NOMO-1 treated with dmso at 0.1 percent for 144 hours (cell line): ENCODE measurements around the gene RNF149.
"Not testable (repeated sequence)": the region's sequence is repeated elsewhere in the genome, so short reads cannot be mapped to it uniquely, and the experiment has no call there.

Source experiments
- DNase-seq: peaks from one replicate; lab custom pipeline; 2025; ENCODE audit not compliant: unreplicated experiment; lab: John Stamatoyannopoulos, UW

Gene RNF149

DNA sequence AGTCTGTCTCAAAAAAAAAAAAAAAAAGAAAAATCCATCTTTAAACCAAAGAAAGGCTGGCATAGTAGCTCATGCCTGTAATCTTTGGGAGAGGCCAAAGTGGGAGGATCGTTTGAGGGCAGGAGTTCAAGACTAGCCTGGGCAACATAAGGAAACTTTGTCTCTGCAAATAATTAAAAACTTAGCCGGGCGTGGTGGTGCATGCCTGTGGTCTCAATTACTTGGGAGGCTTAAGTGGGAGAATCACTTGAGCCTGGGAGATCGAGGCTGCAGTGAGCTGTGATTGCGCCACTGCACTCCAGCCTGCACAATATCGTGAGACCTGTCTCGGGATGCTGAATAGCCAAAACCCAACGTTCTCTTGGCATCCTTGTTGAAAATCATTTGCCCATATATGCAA is 49.7 kb downstream of the RNF149 start:
- no peak for DNase-seq

DNA sequence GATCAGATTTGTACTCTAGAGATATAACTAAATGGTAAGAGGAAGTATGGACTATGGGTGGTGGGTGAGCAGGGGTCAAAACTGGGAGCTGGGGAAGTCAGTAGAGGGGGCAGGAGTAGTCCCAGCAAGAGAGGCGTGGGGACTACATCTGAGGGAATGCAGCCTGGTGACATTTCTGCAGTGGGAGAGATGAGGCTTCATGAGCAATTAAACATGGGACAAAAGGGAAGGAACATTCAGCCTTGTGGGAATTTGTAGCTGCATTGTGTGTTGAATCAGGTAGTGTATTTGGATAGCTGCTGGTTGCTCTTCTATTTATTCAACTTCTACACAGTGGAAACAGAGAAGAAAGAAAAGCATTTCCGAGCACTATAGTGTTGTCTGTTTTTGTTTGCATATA is 52.2 kb downstream of the RNF149 start:
- no peak for DNase-seq

DNA sequence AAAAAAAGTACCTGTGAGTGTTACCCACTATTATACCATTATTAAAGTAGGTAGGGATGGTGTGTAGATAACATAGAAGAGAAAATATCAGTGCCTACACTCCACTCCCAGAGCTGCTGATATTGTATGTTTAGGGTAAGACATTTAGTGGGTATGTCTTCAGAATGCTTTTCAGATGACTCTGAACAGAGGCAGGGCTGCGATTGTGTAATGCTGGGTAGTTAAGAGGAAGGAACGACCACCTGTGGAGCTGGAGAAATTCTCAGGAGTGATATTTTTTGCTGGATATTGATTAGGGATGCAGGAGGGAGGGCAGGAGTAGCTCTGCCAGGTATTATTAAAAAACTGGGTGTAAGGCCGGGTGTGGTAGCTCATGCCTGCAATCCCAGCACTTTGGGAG is 53.0 kb downstream of the RNF149 start:
- no peak for DNase-seq

DNA sequence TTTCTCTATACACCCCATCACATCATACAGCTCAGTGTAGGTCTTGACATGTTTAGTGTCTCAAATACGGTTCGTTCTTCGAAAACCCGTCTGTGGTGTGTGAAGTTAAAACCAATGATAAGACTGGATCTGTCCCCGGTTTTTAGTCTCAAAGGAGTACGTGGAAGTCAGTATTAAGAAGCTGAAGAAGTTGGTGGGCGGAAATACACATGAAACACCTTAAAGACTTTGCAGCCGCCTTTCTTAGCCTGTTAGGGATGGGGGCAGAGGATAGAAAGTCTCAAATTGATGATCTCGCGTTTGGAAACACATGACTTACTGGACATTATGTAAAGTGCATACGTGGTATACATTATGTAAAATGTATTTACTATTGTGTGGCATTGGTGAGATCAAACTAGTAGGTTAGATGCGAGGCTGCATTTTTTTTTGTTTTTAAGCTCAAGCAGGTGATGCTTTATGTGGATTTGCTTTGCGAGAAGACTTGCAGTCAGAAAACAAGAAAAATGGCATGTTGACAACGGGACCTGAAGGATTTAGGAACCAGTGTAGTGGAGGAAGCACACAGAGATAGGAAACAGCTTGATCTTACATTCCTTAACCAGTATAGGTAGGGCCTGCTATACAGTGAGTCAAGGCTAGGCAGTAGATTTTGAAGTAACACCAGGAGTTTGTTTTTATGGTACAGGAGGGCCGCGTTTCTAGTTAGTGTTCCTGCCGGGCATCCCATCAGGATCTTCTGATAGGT is 54.6 kb downstream of the RNF149 start:
- no peak for DNase-seq

DNA sequence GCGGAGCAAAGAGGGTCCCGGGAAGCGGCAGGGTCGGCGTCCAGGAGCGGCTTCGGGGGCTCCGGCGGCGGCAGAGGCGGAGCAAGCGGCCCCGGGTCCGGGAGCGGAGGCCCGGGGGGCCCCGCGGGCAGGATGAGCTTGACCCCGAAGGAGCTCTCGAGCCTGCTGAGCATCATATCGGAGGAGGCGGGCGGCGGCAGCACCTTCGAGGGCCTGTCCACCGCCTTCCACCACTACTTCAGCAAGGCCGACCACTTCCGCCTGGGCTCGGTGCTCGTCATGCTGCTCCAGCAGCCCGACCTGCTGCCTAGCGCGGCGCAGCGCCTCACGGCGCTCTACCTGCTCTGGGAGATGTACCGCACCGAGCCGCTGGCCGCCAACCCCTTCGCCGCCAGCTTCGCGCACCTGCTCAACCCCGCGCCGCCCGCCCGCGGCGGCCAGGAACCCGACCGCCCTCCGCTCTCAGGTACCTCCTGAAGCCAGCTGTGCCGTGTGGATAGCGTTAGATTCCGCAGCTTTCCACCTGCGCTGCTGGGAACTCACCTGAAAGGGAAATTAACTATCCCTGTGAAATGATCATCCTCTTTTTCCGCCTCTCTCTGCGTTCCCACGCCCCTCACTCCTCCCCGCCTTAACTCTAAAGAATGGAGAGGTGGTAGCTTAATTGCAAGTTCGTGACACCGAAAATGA is 55.3 kb downstream of the RNF149 start:
- DNase-seq, result peak; percentile 57

DNA sequence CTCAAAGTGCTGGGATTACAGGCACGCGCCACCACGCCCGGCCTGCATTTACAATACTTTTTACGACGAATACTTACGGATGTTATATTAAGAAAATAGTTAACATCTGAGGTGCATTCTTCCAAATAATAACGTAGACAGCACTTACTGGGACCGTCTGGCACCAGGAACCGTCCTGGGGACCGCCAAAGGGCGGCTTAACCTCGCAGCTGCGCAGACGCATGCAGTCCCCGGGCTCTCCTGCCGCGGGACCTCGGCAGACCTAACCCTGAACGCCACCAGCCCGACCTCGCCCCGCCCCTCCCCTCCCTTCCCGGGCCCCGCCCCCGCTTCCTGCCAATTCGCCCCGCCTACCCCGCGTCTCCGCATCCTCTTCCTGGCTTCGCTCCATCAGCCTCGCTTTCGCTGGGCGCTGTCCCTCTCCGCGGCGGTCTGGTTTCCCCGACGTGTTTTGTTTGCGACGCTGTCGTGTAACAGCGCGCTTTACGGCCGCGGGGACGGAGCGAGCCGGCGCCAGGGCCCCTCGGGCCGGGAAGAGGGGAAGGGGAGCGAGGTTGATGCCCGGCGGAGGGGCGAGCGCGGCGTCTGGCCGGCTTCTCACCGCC is 56.0 kb downstream of the RNF149 start, which contains the start of gene CNOT11:
Gene CNOT11 (plus strand): TSS at position 479 of the 605 bp plus-strand sequence. CDS start 79 bp downstream, at position 558.
- peak; percentile 96 for DNase-seq

DNA sequence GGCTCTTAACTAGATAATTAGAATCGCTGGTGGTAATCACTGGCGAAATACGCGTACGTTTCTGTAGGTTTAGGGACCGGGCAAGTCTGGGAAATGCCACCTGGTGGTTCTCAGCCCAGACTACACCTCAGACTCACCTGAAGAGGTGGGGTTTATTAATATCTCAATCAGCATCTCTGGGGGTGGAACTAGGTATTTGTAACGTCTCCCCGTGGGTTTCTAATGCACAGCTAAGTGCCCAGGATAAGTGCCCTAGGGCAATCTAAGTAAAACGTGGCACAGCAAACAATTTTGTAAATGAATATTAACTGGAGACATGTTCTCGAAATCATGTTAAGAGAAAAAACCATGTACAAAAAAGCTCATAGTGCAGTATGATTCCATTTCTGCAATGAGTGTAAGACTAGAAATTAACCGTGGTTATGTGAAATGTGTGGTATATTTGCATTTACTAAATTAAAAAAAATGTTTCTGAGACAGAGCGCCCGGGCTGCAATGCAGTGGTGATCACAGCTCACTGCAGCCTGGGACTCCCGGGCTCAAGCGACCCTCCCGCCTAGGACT is 56.6 kb downstream of the RNF149 start:
- no peak for DNase-seq

DNA sequence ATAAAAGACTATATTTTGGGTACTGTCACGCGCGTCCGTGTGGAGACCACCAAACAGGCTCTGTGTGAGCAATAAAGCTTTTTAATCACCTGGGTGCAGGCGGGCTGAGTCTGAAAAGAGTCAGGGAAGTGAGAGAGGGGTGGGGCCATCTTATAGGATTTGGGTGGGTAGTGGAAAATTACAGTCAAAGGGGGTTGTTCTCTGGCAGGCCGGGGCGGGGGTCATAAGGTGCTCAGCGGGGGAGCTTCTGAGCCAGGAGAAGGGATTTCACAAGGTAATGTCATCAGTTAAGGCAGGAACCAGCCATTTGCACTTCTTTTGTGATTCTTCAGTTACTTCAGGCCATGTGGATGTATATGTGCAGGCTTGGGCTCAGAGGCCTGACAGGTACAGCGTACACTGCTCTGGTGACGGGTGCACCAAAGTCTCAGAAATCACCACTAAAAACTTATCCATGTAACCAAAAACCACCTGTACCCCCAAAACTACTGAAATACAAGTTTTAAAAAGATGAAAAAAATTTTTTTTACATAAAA is 57.2 kb downstream of the RNF149 start:
- not testable (repeated sequence) for DNase-seq

DNA sequence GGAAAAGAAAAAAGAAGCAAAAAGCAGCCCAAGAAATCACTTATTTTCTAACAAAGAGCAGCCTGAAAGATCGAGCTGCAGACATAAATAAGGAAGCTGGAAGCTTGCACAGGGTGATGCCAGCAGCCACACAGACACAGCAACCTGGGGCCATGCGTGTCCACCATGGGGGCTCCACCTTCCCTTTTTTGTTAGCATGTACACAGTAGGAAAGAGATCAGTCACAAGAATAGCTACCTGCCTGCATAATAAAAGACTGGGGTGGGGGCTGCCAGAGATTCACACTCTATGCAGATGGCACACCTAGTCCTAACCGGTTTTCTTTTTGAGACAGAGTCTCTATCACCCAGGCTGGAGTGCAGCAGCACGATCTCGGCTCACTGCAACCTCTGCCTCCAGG is 58.7 kb downstream of the RNF149 start:
- no peak for DNase-seq

DNA sequence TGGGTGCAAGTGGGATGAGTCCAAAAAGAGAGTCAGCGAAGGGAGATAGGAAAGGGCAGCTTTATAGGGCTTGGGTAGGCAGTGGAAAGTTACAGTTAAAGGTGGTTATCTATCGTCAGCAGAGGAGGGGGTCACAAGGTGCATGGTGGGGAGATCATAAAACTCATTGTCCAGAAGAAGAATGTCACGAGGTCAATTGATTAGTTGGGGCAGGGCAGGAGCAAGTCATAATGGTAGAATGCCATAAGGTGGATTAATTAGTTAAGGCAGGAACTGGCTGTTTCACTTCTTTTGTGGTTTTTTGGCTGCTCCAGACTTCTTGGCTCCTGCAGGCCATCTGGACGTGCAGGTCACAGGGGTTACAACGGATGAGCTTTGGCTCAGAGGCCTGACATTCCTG is 59.7 kb downstream of the RNF149 start:
- DNase-seq, result not testable (repeated sequence)

DNA sequence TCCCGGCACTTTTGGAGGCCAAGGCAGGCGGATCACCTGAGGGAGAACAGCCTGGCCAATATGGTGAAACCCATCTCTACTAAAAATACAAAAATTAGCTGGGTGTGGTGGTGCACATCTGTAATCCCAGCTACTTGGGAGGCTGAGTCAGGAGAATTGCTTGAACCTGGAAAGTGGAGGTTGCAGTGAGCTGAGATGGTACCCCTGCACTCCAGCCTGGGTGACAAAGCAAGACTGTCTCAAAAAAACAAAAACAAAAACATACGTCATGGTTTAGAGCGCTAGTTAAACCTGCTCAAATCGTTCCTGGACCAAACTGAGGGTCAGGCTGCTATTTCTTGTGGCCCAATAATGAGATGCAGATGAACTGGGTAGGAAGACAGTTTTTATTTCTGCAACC is 63.0 kb downstream of the RNF149 start:
- not testable (repeated sequence) for DNase-seq

DNA sequence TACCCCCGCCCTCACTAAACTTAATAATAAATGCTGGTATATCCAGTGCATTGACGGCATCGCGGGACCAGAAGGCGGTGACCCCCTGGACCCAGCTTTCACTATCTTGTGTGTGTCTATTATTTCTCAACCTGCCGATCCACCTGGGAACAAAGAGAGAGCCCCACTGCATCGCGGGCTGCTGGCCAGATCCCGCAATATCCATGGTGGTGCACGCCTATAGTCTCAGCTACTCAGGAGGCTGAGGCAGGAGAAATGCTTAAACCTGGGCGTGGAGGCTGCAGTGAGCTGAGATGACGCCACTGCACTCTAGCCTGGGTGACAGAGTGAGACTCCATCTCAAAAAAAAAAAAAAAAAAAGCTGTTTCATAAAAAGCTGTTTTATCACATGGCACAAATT is 63.6 kb downstream of the RNF149 start:
- DNase-seq, result not testable (repeated sequence)

DNA sequence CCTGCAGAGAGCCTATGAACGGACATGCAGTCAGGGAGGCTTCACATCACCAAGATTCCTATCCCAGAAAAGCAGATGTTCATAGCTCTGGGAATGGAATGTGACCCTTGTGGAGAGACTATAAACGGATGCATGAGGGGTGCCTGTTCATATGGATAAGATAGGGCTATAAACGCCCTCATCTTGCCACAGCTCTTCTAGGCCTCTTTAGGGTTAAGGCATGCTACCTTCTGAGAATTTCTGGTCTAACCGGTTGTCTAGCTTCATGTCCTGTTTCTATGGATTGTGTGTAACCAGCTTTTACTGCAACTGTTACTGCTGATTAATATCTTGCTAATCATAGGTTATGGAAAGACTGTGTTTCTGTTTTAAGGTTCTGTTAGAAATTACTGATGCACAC is 64.1 kb downstream of the RNF149 start:
- not testable (repeated sequence) for DNase-seq

DNA sequence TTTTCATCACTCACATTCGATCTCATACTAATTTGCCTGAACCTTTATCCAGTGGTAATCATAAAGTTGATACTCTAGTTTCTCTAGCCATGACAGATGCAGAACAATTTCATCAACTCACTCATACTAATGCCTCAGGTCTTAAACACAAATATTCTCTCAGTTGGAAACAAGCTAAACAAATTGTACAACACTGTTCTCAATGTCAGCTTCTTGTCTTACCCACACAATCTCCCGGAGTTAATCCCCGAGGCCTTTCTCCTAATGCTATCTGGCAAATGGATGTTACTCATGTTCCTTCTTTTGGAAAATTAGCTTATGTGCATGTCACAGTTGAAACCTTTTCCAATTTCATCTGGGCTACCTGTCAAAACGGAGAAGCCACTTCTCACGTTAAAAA is 67.3 kb downstream of the RNF149 start:
- no peak for DNase-seq

DNA sequence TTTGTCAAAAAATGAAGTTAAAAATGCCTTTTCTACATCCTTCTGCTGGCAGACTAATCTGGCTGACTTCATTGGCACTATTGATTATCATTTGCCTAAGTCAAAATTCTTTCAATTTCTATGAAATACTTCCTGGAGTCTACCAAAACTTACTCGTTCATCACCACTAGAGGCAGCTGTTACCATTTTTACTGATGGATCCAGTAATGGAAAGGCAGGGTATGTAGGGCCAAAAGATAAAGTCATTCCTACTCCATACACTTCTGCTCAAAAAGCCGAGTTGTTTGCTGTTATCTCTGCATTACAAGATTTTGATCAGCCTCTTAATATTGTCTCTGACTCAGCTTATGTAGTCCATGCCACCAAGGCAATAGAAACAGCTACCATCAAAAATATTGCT is 67.8 kb downstream of the RNF149 start:
- DNase-seq, result not testable (repeated sequence)

DNA sequence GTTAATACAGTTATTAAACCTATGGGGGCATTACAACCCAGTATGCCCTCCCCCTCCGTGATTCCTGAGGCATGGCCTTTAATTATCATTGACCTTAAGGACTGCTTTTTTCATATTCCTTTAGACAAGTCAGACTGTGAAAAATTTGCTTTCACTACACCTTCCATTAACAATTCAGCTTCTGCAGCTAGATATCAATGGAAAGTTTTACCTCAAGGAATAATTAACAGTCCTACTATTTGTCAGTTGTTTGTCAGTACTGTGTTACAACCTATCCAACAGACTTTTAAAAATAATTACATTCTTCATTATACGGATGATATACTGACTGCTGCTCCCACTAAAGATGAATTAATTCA is 68.8 kb downstream of the RNF149 start:
- DNase-seq, result not testable (repeated sequence)

DNA sequence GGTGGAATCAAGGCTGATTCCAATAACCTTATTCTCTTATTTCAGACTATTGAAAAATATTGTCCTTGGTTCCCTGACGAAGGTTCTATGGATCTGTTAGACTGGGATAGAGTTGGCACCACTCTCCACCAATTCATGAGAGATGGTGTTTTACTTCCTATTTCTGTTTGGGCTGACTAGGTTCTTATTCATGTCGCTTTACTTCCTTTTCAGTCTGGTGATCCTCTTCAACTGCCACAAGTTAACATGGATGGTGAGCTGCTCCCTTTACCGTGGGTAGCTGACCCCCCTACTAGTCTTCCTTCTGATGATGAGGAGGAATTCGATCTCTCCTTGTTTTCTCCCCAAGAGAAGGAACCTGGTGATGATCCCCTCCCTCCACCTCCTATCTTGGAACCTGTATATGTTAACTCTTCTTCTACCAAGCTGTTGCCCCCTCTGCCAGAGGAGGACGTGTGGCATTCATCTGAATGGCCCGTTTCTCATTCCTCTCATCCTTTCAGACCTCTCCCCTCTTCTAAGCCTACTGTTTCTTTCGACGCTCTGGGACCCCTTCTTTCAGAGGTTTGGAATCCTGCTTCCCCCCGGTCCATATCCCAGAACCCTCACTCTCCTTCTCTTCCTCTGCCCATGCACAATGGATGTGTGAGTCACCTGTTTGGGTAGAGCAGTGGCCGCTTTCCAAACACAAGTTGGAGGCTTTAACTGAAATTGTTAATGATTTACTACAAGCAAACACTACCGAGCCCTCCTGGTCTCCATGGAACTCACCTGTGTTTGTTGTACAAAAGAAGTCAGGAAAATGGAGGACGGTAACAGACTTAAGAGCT is 69.4 kb downstream of the RNF149 start:
- no peak for DNase-seq

DNA sequence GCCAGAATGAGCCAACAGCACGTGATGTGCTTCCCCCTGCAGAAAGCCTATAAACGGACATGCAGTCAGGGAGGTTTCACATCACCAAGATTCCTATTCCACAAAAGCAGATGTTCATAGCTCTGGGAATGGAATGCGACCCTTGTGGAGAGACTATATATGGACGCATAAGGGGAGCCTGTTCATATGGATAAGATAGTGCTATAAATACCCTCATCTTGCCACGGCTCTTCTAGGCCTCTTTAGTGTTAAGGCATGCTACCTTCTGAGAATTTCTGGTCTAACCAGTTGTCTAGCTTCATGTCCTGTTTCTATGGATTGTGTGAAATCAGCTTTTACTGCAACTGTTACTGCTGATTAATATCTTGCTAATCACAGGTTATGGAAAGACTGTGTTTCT is 70.6 kb downstream of the RNF149 start:
- DNase-seq, result not testable (repeated sequence)

DNA sequence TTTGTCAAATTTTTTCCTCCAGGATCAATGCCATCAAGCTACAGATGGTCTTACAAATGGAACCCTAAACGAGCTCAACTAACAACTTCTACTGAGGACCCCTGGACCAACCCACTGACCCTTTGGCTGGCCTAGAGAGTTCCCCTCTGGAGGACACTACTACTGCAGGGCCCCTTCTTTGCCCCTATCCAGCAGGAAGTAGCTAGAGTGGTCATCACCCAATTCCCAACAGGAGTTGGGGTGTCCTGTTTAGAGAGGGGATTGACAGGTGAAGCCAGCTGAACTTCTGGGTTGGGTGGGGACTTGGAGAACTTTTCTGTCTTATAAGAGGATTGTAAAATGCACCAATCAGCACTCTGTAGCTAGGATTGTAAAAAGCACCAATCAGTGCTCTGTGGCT is 72.5 kb downstream of the RNF149 start:
- DNase-seq, result not testable (repeated sequence)

DNA sequence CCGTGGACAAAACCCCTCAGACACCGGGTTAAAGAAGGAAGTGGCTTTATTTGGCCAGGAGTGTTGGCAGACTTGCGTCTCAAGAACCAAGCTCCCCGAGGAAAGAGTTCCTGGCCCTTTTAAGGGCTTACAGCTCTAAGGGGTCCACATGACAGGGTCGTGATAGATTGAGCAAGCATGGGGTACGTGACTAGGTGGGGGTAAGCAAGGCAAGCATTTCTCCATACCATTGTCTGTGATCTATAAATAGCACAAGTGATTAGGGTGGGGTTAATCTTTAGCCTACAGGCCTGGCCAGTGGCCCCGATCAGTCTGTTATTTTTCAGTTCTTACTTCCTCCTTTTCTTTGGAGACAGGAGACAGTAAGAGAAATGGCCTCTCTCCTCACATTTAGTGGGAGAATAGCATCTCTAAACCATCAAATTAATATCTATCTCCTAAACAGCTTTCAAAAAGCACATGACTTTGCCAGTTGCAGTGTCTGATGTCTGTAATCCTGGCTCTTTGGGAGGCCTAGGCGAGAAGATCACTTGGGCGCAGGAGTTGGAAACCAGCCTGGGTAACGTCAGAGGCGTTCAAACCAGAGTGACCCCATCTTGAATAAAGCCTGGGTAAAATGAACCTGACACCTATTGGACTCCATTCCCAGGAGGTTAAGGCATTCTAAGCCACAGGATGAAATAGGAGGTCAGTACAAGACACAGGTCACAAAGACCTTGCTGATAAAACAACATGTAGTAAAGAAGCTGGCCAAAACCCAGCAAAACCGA is 74.1 kb downstream of the RNF149 start:
- no peak for DNase-seq
